Stimulated activated CD8-positive, alpha-beta memory T cell treated with anti-CD3 and anti-CD28 coated beads, Interleukin-7, amount 100 ng/mL, for 48 hours (primary cell): ENCODE results near the gene SLC12A2.

Experiments used
- DNase-seq, 2 donors: peaks; one replicate each; pipeline ENCODE4 v3.0.0-alpha.2; 2020; ENCODE audit warnings: low read depth in 1 of 2; ENCODE audit errors: extremely low read depth in 1 of 2

Gene SLC12A2

DNA sequence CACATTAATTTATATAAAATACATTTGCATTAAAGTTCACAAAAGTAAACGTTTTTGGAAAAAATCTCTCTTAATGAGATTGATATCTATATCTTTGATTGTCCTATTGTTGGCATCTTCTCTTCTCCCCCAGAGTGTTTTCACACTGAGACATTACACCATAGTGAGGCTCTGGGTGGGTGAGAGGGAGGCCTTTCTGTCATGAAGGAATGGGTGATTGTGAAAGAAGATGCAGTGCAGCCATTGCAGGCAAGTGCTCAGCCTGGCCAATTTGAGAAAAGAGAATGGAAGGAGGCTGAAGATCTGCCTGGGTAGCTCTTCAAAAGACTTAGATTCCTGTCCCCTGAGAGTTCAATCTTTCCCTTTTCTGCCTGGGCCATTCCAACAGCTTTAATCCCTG lies 140.8 kb downstream of the SLC12A2 start:
- DNase-seq, result no peak

DNA sequence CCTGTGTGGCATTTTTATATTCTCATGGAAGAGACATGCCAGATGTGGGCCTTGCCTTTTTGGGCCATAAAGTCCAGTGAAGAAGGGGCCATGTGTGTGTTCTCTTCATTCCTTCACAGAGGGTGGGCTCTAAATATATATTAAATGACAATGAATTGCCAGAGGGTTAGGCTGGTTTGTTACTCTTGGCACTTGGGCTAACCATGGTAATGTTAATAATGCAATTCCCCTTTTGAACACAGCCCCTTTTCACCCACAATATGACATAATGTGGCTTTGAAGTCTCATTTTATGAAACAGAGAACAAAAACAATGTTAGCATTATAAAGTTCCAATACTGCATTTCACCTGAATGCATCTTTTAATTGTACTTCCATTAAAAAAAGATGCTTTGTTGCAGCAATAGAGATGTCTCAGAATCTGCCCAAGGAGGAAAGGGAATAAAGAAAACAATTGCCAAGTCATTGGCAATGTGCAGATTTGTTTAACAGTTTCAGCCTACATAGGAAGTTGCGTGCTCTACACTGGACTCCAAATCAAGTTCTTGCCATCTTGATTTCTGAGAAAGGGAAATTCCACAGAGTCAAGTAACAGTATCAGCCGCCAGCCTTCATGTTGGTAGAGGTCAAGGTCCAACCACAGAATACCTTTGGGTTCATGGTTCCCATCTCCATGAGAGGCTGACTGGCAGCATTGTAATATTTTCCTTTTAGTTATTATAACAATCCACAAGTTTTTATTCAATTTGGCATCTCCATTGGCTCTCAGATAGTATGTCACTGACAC lies 141.9 kb downstream of the SLC12A2 start:
- no peak for DNase-seq

GRCh38 chr5:128228008-128228407 lies 144.4 kb downstream of the SLC12A2 start:
- no peak for DNase-seq

DNA sequence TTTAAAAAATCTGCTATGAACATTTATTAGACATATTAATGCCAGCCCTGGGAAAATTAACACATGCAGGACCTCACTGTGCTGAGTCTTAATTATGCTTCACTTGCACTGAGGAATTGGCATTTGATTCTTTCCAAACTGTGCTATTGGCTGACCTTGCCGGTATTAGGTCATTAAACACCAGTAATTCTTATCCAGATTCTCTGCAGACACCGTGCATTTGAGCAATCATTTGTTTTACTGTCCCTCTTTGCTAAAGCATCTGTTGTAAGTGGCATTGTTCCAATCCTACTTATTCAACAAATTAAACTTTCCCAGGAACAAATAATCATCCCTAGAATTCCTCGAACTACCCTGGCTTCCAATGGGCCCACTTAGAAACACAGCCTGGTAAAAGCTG lies 145.0 kb downstream of the SLC12A2 start:
- no peak for DNase-seq

DNA sequence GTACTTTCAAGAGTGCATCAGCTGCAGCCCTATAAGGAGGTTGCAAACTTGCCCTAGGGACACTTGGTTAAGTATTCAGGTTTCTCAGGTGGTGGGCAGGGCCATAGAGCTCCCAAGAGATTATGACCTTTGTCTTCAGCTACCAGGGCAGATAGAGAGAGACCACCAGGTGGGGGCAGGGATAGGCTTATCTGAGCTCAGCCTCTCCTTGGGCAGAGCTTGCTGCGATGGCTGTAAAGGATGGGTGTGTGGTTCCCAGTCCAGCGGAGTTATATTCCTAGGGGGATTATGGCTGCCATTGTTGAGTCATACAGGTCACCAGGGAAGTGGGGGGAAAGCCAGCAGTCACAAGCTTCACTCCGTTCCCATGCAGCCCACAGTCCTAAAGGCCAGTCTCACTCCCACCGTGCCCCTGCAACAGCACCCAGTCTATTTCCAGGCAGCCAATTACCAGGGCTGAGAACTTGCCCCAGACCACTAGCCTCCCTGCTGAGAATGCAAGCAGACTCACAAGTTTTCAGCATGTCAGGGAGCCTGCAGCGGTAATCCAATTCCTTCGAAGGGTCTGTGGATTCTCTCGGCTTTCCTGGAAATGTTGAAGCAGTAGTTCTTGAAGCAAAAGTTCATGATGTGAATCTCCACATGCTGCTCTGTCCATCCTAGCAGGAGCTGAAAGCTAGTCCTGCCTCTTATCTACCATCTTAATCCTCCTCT lies 151.5 kb downstream of the SLC12A2 start:
- DNase-seq, result no peak

DNA sequence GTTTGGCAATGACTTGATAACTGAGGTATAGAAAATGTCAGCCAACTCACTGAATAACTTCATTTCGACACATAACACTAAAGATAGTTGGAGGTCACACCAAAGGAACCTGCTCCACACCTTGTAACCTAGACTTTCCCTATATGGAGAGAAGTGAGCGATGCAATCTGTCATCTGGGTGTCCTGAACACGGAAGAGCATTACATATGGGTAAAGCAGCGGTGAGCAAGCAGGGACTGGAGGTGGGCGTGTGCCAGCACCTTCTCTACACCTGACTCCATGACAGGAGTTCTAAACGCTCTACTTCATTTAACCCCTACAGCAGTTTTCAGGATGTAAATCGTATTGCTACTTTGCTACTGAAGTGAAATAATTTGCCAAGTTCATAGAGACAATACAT lies 152.8 kb downstream of the SLC12A2 start:
- no peak for DNase-seq

- DNase-seq, result no peak
Observed at GRCh38 chr5:128237000-128237399, 153.4 kb downstream of the SLC12A2 start.

- DNase-seq, result no peak
Observed at GRCh38 chr5:128237546-128237945, 154.0 kb downstream of the SLC12A2 start.
